GM18907 (cell line): ENCODE measurements around the gene SEMA3D.

ENCODE experiments used
- ATAC-seq: cut with Tn5 transposase; IDR thresholded peaks from one replicate; pipeline ENCODE4 v1.9.1; 2021; ENCODE audit warnings: mild to moderate bottlenecking, moderate library complexity; ENCODE audit not compliant: unreplicated experiment

The SEMA3D gene

DNA sequence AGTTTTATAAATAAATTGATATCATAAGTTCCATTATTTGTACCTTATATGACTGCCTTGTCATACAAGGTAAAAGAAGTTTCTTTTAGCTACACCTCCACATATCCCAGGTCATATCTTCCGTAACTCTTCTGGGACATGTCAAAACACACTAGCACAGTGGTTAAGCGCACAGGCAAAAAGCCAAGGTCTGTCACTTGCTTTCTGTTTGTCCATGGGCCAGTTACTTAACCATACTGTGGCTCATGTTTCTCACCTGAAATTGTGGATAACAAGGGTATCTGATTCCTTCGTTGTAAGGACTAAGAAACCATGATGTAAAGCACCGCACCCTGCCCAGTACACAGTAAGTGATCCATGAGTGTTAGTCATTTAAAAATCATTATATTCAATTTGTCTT is 56.2 kb downstream of the SEMA3D start:
- ATAC-seq, result no peak

DNA sequence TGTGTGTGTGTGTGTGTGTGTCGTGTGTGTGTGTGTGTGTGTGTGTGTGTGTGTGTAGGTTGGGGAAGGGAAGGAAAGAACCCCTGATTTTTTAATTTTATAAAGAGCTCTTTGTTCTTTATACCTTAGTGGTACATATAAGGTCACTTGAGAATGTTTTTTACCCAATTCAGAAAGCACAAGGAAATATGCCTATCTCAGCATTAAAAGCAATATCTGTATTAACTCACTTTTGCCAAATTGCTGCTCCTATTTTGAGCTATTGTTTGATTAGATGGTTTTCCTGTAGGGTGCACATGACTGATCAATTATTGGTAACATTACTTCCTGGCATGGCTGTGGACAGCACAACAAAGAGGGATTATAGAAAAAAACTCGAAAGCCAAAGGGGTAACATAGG is 60.5 kb downstream of the SEMA3D start:
- ATAC-seq, result no peak

DNA sequence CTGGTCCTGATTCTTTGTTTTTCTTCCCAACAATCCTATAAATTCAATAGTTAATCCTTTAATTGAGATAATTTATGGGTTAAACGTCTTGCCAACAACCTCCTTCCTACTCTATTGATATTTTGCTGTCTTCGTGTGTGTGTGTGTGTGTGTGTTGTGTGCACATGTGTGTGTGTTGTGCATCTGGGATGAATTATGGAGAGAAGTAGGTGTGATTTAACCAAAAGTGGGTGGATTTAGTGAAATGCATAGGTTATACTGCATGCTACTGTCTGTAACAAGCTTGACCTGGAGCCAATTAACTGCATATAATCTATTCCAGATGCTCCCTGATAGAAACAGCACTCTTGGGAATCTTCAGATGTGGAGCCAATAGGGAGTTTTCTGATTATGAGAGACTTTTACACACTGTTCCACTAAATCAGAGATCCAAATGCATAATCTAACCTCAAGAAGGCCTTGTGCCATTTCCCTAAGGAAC is 61.2 kb downstream of the SEMA3D start:
- ATAC-seq, result no peak

DNA sequence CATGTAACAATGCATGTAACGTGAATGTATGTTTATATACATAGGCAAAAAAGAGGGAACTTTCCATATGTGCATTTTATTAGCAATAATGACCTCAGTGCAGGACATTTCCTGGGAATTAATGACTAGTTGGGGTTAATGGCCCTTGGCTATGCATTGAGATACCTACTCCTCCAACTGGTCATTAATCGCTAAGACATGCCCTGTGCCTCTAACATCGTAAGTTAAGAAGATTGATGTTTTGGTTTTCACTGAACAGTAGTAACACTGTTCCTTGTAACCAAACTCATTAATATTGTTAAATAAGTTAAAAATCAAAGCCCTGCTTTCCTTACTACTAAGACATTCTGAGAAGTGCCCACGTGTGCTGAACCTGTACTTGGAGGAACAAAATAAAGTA is 61.7 kb downstream of the SEMA3D start:
- no peak for ATAC-seq

DNA sequence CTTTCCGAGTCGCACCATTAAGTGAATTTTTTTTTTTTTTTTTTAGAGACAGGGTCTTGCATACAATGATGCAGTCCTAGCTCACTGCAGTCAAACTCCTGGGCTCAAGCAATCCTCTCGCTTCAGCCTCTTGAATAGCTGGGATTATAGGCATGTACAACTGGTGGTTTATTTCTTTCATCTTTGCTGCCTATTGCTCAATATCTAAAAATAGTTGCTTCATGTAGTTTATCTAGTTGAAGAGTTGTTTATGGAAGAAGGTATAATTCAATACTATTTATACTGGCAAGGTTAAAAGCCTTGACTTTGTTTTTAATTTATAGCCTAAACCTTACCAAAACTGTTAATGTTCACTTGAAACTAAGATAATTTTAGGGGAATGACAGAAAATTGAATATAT is 66.9 kb downstream of the SEMA3D start:
- no peak for ATAC-seq

DNA sequence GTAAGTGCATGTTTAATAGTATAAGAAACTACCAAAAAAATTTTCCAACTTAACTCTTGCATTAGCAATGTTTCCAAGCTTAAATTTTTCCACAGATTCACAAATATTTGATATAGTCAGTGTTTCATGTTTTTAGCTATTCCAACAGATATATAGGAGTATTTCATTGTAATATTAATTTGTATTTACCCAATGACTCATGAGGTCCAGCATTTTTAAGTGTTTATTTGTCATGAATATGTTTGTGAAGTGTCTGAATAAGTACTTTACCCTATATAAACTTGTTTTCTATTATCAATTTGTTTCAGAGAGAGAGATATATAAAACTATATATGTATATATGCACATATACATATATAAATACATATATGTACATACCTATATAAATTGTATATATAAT is 71.0 kb downstream of the SEMA3D start:
- no peak for ATAC-seq

DNA sequence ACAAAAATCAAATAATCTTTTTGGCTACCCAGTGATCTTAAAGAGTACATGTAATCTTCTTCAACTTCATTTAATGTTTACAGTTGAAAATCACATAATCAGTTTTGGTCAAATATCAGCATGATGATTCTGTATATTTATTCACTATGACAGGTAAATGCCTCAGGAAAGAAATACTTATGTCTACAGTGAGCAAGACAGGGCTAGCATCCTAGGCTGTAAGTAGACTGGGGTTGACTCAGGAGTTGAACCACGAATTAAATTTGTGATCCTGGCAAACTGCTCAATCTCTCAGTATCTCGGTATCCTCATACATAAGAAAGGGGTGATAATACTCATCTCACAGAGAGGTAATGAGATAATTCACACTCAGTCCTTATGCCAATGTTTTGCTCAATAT is 71.8 kb downstream of the SEMA3D start:
- ATAC-seq, result no peak

DNA sequence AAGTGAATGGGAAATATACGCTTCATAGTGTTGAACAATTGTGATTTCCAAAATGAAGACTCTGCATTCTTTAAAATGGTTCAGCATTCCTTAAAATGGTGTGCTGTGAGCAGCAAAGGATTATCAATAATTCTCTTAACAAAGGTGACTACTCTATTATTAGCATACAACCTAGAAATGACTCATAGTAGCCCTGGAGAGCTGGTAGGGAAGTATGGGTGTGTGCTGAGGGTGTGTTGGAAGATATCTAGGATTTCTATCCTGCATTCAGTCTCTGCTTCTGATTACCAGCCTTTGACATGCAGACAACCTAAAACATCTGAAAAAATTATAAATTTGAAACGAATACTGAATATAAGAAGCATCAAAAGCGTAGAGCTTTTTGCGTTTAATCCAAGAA is 72.5 kb downstream of the SEMA3D start:
- ATAC-seq, result no peak

DNA sequence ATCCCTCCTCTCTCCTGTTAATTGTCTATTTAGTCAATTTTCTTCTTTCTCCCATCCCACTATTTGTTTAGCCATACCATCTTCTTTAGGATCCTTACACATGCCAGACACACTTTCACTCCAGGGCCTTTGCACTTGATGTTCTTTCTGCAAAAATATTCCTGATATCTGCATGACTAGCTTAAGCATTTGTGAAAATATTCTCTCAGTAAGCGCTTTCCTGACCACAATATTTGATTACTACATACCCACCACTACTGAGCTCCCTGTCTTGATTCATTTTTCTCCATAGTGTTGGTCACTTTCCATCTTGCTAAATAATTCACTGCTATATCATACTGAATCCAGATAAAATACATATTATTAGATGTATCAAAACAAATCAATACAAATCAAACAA is 75.1 kb downstream of the SEMA3D start:
- no peak for ATAC-seq

DNA sequence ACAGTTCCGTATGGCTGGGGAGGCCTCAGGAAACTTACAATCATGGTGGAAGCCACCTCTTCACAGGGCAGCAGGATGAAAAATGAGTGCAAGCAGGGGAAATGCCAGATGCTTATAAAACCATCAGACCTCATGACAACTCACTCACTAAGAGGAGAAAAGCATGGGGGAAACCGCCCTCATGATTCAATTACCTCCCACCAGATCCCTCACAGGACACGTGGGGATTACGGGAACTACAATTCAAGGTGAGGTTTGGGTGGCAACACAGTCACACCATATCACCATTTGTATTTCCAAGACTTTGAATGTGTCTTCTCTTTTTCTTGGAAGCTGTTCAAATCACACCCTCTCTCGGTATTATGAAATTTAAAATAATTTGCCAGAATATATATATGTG is 80.1 kb downstream of the SEMA3D start:
- no peak for ATAC-seq

DNA sequence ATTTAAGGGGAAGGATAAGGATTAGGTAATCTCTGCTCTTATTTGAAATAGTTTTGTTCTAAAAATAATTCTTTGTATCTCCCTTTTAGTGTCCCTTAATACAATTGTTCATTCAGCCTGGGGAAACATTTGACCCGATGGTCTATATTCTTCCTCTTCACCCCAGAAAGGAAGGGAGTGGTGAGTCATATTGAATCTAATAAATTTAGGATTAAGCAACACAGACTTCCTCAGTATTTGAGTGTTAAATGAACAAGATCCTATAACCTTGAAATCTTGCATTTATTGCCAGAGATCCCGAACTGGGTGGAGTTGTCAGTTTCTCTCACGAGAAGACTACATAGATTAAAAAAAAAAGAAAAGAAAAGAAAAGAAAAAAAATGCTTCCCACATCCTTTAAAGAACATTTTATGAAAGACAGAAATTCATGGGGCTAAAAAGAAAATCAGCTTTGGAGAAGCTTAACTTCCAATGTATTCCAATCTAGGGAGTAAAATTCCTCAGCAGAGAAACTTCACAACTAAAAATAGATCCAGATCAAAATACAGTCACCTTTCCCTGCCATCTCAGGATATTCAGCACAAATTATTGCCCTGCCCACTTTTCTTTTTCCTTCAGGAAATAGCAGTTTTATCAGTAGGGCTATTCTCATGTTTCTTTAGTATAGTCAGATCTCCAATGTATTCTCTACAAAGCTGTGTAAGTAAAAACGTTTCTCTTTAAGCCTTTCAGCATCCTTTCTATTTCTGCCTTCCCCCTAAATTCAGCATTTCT is 82.2 kb downstream of the SEMA3D start:
- ATAC-seq, result no peak

DNA sequence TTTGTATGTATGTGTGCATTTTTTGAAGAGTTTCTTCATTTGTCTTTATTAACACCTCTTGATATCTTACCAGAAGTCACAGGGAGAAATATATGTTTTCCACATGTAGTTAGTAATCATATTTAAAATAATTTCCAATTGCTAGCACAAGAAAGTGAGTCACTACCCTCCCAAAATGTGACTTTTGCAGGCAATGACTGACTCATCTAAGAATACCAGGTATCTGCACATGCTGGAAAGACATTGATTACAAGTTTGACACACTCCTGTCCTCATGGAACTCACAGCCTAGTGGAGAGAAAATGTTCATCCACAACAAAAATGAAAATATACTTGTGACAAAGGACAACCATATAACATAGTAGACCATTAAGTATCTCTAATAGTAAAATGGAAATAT is 82.9 kb downstream of the SEMA3D start:
- ATAC-seq, result no peak

DNA sequence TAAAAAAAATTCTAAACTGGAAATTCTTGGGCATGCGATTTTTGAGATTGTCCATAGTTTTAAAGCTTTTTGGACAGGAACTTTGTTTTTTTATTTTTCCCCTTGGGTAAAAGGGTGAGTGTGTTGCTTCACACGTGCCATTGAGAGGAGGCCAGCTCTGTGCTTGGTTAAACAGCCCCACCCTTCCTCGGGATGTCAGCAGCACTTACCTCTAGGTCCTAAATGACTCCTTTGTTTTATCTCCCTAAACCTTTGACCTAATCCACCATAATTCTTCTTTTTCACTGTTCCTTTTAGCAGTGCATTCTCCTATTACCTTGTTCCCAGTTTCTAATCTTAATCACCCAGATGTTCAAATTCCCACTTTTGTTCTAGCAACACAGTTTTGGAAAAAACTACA is 83.5 kb downstream of the SEMA3D start:
- ATAC-seq, result no peak

DNA sequence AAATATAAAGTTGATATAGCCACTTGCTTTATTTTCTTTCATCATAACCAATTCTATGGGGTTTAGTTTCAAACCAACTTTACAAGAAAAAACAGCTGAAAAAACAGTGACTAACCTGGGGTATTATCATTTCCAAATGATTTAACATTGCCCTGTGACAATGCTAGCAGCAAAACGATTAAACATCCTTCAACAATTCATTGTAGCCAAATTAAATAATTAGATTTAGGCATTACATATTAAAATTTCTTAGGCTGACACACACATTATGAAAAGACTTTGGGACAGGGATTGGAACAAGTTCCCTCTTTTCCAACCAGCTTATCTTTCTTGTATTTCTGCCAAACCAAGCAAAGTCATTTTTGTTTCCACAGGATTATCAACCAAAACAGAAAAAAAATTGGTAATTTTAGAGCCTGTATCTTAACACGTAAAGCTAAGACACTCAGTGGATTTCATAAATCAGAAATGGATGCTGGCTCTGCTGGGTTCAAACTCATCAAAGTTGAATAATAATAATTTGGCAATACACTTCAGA is 84.0 kb downstream of the SEMA3D start:
- ATAC-seq, result no peak

DNA sequence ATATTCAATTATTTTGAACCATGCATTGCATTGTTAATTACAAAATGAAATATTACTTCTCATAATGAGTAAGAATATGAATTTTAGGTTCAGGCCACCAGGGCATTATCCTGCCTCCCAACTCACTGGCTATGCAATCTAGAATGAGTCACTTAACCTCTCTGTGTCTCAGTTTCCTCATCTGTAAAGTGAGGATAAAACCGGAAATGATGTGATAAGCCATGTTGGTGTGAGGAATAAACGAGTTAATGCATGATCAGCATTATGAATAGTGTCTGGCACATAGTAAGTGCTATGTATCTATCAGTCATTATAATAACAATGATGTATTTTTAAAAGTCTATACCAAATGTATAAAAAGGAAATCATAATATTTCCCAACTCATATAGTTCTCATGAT is 85.5 kb downstream of the SEMA3D start:
- no peak for ATAC-seq

DNA sequence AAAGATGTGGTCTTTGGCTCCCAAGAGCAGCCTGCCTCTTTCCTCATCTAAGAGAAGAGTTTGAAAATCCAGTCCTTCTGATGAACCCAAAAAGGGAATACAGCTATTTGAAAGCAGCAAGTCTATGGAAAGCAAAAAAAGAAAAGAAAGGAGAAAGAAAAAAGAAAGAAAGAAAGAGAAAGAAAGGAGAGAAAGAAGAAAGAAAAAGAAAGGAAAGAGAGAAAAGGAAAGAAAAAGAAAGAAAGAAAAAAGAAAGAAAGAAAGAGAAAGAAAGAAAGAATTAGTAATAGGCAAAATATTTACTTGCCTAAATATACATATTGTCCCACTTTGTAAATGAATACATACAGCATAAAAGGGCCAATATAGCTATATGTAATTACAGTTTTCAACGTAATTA is 89.0 kb downstream of the SEMA3D start:
- ATAC-seq, result no peak

DNA sequence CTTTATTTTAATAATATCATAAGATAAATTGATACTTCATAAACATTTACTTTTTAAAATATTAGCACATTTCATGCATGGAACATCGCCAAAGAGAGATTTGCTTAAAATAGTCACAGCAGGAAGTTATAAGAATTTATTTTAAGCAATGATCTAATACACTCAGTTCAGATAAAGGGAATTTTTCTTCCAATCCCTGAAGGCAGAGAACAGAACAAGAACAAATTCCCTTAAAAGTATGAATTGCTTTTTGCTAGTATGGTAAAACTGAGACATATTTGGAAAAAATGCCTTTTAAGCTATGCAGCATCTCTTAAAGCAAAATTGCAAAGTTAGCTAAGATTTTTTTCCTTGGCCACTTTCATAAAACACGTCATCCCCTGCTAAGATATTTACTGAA is 91.0 kb downstream of the SEMA3D start:
- no peak for ATAC-seq

DNA sequence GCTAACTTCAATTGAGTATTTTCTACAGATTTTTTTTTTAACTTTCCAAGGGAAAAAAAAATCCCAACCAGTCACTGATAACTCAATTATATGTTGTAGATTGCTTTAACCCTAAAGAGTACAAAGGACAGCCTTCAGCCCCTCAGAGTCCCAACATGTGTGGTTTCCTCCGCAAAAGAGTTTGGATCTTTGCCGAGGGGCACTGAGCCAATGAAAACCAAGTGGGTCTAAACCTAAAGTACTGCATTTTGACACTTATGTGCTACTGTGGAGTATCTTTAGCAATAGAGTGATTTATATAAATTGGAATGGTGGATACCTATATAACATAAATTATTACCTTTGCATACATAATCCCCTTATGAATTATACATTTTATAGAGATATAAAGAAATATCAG is 91.5 kb downstream of the SEMA3D start:
- ATAC-seq, result no peak

DNA sequence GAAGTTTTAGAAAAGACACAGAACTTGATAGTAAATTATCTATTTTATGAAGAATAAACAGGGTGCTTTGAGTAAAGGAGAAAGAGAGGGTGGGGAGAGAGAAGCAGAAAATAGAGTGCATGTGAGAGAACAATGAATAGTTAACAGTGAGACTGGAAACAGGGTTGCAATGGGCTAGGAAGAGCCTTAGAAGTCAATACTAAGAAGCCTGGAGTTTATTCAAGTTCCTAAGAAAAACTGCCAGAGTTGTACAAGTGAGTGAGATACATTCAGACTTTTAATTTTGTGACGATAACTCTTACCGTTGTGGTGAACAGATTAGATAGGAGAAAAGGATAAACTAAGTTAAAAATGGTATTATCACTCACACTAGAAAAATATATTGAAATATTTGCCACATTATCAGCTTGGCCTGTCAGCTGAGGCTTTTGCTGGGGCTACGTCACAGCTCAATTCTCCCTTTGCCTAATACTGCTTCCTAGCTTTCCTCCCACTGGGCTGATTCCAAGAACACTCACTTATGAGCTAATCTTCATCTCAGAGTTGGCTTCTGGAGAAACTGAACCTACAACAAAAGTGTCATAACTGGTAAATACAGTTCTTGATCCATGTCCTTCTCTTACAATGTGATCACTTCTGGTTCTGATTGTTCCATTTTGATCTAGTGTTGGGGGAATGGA is 92.7 kb downstream of the SEMA3D start:
- ATAC-seq, result no peak

DNA sequence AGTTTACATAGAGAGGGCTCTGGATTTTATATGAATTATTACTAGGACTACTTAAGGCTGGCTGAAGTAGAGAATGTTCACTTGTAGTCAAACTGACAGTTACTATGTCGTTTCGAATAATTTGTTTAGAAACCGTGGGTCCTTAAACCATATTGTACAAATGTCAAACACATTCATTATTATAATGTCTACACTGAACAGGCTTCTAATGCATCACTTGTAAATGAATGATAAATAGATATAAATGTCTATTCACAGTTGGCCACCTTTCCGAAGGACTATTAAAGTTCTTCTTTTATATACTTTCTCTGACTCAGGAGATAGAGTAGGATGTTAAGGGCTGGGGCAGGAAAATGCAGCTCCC is 95.3 kb downstream of the SEMA3D start:
- no peak for ATAC-seq

DNA sequence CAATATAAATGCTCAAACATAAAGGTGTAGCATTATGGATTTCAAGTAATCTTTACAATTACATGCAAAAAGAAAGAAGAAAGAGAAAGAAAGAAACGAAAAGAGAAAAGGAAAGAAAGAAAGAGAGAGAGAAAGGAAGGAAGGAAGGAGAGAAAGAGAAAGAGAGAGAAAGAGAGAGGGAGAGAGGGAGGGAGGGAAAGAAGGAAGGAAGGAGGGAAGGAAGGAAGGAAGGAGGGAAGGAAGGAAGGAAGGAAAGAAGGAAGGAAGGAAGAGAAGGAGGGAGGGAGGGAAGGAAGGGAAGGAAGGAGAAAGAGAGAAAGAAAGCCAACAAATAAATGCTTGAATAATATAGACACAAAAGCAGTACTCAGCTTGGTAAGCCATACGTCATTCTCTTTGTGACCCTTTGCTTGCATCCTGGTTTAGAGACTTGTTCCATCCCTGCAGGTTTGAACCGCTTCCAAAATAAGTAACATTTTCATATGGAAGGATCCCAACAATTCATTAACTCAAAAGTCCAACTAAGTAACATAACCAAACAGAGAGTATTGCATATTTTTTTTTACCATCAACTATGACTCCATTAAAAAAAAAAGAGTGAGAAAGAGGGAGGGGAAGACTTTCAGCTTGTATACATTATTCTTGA is 95.8 kb downstream of the SEMA3D start:
- ATAC-seq, result no peak

DNA sequence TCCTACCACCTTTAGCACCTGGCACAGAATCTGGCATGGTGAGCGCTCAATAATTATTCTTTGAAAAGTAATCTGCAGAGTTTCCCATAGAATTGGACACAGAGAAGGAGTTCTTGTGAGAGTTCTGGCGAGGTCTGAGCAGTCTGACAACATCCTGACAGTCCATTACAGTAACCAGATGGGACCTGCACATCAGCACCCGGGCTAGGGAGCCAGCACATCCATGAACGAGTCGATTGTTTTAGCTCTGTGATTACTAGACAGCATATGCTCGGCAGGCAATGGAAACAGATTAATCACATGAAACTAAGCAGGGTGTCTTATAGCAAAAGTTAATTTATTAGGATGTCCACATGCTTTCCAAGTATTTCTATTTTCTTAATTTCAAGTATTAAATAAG is 96.7 kb downstream of the SEMA3D start:
- no peak for ATAC-seq
